HG03039 (cell line): ENCODE results near the gene CSAD.
"Not testable (repeated sequence)": the region's sequence is repeated elsewhere in the genome, so short reads cannot be mapped to it uniquely, and the experiment has no call there.

Source experiments
- ATAC-seq: cut with Tn5 transposase; IDR thresholded peaks from one replicate; pipeline ENCODE4 v1.9.1; 2021; ENCODE audit warnings: mild to moderate bottlenecking, moderate library complexity; ENCODE audit not compliant: unreplicated experiment

CSAD gene

DNA sequence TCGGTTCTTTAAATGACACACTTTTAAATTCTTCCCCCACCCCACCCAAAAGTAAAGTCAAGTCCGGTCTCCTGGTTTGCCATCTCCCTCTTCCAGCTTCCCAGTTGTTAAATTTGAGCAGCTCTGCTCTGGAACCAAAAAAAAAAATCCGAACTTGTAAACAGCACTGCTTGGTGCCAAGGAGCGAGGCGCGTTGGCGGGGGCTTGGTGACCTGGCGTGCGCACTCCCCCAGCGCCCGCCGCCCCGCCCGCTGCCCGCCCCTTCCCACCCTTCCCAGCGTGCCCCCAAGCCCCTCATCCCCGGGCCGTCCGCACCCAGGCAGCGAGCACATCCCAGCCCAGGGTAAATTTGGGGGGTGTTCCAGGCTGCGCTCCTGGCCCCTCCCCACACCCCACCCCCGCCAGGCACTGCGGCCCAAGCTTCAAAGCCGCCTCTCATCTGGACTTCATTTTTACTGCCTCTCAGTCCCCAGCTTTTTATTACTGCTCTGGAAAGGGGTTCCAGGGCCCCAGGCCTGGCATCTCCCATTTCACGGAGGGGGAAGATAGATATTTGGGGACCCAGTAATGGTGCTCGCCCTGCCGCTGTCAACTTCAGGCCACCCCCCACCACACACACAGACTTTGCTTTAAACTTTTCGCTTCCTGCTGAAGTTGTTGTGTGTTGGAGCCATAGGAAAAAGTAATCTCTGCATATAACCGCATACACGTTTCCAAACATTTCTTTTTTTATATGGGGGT is 38.0 kb upstream of the CSAD start:
- no peak for ATAC-seq

DNA sequence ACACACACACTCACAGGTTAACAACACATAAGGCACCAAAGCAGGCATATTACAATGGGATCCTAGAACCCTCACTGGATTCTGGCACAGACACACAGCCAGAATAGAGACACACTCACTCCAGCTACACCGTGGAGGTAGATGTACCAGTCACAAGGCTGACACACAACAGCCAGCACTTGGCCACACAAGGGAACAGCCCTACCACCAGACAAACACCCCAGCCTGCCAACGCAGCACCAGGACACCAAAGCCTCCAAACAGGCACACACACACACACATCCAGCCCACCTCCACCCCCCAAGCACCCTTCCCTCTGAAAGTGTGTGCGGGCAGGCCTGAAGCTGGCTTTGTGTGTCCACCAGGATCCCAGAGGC is 37.2 kb upstream of the CSAD start:
- ATAC-seq, result no peak

DNA sequence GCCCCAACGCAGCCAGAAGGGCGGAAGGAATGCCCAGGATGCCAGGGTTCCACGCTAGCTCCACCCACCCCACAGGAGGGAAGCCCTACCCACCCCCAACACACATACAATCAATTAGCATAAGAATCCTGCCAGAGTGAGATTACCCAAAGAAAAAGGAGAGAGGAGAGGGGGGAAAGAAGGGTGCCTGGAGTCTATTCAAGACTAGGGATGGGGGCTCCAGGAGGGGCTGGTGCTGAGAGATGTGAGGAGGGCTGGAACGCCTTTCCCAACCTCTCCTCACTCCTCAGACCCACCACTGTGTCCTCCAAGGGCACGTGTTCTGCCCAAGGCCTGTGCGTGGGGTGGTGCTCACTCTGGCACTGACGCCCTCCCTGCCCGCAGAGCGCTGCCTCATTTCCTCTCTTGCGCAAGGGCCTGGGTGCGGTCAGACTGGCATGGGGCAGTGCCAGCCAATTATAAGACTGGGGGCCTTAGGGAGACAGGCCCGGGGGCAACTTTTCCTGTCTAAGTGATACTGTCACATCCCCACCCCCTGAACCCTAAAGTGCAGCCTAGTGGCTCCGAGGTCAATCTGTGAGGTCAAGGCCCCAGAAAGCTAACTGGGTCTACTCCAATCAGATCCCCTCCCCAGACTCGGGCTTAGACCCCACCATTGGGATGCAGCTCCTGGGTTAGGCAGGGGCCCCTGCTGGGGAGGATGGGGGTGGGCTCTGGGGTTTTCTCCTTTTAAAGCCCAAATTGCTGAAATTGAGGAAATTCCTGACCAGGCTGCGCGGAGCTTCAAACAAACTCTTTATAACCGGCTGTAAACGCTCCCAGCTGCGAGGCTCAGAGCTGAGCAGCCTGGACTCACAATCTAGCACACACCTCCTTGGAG is 36.6 kb upstream of the CSAD start:
- no peak for ATAC-seq

DNA sequence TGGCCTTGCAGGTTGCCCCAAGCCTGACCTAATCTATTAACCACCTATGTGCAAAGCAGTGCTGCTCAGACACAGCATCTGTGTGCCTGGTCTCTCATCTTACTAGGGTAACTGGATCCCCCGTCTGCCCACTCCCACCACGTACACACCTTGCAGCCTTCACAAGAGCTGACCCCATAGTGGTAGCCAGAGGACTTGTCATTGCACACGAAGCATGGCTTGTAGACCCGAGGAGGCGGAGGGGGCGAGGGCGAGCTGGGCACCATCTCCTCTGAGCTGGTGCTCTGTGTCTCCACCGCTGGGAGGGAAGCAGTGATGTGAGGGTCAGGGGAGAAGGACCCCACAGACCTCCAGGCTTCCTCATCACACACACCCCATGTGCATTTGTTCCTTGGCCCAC is 34.8 kb upstream of the CSAD start:
- ATAC-seq, result no peak

DNA sequence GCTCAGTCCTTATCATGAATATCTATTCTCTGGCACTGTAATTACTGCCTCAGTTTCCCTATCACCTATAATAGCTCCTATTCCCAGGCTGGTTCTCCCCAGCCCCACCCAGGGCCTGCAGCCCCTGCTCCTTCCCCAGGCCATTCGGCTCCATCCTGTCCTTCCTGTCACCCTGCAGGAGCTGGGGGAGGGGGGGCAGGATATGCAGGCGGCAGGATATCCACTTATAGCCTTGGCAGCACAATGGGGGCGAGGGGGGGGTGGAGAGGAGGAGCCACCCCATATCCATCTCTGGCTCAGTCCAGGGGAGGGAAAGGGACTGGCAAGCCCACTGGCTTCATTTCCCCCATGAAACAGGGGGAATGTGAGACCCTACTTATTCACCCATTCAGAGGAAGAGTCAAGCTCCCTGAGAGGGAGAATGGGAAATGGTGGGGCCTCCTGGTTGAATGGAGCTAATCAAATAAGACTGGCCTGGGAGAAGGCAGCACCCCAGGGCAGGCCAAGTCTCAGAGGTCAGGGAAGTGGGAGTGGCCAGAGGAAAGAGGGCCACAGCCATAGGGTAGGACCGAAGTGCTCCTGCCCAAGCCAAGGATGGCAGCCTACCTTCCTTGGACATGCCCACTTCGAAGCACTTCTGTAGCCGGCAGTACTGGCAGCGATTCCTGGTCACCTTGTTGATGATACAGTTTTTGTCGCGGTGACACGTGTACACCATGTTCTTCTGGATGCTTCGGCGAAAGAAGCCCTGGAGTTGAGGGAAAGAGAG is 34.1 kb upstream of the CSAD start:
- ATAC-seq, result no peak

DNA sequence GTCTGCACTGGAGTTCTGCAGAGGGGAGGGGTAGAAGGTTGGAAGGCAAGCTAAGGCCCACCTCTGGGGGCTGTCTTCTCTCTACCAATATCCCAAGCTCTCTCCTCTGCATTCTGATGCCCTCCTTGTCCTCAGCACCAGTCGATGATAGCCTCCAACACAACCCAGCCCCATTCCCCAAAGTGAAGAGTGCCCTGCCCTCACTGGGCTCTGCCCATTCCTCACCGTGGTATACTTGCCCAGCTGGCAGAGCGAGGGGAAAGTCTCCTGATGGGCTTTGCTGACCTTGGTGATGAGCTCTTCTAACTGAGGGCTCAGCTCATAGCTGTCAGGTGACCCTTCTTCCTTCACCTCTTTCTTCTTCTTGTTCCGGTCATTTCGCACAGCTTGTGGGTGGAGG is 33.5 kb upstream of the CSAD start:
- no peak for ATAC-seq

DNA sequence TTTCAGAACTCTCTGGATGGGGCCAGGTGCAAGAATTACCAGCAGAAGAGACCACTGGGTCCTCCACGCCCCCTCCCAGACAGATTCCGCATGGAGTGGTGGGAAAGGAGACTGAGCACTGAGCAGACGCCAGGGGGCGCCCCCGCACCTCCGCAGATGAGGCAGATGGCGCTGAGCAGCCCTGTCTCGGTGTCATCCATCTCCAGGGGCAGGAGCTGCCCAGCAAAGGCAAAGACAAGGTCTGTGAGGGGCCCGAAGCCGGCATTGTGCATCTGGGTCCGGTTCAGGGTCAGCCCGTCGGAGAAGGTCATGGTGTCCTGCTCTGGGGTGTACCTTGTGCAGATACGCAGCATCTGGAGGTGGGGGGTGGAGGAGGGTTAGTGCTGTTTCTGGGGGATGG is 32.6 kb upstream of the CSAD start:
- ATAC-seq, result no peak

DNA sequence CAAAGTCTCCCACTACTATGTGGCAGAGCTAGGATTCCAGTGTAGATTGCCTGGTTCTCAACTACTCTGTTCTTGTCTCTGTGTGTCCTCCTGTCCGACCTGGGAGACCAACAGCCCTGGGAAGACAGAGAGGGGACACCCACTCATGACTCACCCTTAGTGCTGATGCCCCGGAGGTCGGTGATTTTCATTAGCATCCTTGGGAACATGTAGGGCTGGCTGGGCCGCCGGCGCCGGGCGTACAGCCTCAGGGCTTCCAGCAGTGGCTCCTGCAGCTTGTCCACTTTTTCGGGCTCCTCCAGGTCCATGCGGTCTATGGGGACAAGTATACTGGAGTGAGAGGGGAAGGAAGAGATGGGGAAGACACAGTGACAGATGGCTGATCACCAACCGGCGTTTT is 32.2 kb upstream of the CSAD start:
- ATAC-seq, result no peak

DNA sequence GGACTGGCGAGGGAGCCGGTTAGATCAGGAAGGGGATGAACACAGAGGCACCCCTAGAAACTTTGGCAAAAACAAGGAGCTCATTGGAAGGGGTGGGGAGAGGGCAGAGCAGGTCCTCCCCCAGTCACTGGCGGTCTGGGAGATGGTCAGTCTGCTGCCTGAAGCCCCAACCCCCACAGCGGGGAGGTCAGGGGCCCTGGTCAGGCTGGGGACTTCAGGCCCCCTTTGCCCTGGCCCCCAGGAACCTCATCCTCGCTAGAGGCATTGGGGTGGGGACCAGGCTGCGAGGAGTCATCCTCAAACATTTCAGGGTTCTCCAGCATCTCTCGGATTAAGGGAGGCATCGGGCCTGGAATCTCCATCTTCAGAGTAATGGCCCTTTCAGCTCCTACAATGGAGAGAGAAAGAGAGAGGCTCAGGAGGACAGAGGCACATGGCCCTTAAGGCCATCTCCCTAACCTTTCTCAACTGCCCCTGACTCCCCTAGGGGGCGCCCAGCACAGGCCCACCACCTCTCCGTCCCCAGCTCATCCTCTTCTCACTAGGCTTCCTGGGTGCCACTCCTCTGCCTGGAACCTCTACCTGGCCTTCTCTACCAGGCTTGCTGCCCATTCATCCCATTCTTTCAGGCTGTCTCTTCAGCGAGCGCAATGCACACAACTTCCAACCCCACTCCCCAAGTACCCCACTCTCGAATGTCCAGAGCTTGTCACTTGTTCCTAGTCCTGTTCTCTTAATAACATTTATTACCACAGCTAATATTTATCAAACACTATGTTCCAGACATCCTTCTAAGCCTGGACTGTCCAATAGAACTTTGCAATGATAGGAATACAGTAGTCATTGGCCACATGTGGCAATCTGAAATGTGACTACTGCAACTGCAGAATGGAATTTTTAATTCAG is 31.0 kb upstream of the CSAD start:
- no peak for ATAC-seq

DNA sequence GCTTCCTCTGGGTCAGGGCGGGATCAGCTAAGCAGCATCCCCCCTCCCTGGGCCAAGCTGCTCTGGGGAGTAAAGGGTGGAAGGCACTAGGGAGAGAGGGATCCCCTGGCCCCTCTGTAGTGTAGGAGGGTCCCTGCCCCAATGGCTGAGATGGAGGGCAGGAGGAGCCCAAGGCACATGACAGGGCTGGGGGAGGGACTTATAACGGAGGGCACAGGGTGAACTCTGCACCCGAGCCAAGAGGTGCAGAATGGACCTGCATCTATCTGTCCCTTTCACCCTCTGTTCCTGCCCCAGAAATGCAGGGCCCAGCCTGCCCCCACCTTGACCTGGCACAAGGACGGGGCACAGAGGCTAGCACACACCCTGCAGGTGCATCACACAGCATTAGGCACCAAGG is 30.1 kb upstream of the CSAD start:
- no peak for ATAC-seq

DNA sequence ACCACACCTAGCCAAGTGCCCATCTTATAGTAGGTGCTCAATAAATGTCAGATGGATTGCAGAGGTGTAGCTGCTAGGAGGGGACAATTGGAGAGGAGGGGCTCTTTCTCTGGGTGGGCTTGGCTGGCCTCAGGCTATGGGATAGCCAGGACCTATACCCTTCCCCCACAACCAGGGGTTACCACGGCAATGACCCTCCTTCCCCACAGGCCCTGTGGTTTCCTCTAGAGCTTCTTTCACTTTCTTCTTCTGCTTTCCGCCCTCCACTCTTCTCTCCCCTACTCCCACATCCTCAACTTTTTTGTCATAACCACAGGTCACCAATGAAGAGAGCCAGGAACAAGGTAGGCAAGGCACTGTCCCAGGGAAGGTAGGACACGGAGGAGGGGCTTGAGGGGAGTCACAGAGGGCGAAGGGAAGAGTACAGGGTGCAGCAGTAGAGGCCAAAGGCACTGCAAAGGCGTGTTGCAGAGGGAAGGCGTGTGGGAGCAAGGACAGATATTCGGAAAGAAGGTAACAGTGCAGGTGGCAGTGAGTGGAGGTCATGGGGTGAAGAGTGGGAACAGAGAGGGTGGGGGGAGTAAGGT is 28.2 kb upstream of the CSAD start:
- ATAC-seq, result no peak

DNA sequence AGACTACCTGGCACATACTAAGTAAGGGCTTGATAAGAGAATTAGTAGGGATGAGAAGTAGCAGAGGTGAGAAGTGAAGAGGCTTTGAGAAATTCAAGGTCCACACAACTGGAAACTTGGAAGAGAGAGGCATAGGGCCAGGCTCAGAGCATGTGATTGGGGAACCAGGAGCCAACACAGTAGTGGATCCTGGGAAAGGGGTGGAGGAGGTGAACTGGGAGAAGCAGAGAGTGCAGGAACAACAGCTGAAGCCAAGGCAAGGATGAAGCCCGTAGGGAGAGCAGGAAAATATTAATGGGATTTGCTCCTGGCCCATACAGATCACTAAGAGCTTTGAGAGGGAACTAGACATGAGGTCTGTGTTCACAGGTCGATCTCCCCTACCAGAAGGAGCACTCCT is 27.7 kb upstream of the CSAD start:
- no peak for ATAC-seq

DNA sequence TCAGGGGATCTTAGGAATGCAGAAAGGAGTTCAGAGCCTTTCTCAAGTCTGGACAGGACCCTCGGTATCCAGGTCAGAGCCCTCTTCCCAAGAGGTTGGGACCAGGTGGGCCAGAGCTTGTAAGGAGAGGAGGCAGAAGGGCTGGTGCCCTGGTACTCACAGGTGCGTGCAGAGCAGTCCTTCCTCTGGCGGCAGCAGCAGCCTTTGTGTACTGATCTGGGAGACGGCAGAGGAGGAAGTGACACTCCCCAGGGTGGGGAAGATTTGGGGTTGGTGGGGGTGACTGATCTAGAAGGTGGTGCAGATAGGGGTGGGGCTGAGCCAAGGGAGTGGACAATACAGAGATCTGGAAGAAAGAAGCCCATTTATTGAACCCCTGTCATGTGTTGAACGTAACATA is 26.3 kb upstream of the CSAD start, which contains the start of gene ITGB7:
Gene ITGB7, minus strand, starts transcription at position 210 of the 400 bp plus-strand sequence. CDS start 6,808 bp downstream, outside the sequence.
- ATAC-seq, result peak; percentile 44

DNA sequence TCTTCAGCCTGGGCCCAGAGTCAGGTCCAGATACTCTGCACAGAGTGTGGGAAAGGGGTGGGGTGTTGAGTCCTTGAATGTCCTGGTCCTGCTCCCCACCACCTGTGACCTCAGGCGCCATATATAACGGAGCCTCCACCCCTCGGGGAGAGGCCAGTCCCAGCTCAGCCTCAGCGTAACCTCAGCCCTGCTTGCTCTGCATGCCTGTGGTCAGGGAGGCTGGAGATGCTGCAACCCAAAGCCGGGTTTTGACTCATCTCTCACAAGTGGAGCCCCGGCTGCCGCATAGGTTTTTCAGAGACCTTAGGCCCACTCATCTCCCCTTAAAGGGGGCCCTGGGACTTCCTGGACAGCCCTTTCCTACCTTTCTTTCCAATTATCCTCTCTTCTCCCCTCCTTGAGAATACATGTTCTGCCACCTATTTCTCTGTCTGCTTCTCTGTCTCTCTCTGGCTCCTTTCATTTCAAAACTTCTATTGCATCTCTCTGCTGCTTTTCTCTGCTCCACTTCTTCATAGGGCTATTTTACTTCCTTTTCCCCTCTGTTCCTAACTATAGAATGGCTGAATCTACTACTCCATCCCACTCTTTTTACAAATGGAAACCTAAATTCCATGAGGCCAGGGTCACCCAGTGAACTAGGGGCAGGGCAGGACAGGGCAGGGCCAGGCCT is 25.2 kb upstream of the CSAD start:
- peak; percentile 52 for ATAC-seq

DNA sequence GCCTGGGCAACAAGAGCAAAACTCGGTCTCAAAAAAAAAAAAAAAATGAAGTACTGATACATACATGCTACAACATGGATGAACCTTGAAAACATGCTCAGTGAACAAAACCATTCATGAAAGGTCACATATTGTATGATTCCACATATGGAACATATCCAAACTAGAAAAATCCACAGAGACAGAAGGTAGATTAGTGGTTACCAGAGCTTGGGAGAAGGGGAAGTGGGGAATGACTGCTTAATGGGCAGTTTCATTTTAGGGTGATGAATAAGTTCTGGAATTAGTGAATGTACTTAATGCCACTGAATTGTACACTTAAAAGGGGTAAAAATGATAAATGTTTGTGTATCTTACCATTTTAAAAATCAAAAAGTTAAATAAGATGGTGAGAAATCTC is 23.6 kb upstream of the CSAD start:
- no peak for ATAC-seq

DNA sequence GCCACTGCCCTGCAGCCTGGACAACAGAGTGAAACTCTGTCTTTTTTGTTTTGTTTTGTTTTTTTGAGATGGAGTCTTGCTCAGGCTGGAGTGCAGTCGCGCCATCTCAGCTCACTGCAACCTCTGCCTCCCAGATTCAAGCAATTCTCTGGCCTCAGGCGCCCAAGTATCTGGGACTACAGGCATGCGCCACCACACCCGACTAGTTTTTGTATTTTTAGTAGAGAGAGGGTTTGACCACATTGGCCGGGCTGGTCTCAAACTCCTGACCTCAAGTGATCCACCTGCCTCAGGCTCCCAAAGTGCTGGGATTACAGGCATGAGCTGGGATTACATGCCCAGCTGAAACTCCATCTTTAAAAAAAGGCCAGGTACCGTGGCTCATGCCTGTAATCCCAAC is 21.6 kb upstream of the CSAD start:
- ATAC-seq, result not testable (repeated sequence)

DNA sequence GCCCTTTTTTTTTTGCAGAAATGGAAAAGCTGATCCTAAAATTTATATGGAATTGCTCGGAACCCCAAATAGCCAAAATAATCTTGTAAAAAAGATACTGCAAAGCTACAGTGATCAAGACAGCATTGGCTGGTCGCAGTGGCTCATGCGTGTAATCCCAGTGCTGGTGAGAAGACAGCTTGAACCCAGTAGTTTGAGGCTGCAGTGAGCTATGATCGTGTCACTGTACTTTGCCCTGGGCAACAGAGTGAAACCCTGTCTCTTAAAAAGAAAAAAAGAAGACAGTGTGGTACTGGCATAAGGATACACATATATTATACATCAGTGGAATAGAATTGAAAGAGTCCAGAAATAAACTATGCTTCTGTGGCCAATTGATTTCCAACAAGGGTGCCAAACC is 20.9 kb upstream of the CSAD start:
- no peak for ATAC-seq

DNA sequence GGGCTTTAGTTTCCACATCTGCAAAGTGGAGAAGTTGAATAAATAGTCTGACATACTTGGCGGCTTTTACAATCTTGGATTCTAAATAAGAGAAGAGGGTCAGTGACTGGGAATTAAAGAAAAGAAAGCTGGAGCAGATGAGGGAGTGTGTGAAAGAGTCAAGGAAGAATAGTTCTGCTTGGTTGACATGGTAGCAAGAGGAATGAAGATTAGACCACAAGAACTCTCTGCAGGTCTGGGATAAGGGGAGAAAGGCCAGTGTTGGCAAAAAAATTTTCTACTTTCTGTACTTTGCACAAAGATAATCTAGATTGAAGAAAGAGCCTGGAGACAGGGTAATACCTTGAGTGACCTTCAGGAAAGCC is 20.4 kb upstream of the CSAD start:
- ATAC-seq, result no peak

DNA sequence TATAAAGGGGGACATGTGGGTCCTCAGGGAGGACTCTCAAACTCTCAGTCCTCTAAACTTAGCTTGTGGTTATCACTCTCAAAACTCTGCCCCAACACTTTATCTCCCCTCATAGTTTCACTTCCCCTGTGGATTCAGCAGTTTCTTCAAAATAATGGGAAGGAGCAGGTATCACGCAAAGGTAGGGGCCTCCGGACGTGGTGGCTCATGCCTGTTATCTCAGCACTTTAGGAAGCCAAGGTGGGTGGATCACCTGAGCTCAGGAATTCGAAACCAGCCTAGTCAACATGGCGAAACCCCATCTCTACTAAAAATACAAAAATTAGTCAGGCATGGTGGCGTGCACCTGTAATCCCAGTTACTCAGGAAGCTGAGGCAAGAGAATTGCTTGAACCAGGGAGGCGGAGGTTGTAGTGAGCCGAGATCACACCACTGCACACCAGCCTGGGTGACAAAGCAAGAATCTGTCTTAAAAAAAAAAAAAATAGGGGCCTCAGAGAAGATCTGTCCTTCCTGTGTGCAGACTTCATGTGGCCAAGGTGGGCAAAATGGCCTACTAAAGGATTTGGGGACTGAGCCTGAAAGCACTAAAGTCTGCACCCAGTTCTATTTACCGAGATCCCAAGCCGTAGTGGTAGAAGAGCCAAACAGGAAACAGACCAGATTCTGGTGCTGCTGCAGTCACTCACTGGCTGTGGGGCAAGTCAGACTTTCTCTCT is 19.9 kb upstream of the CSAD start:
- peak; percentile 37 for ATAC-seq
